T1000 (cell line): ENCODE measurements around the gene LRRC36.

Experiments
- DNase-seq: peaks from one replicate; lab custom pipeline; 2025; ENCODE audit warnings: mixed read lengths; lab: John Stamatoyannopoulos, UW

Gene LRRC36

GRCh38 chr16:67426950-67427349, 100.3 kb downstream of the LRRC36 start:
- DNase-seq: no peak

GRCh38 chr16:67428146-67428731, 101.6 kb downstream of the LRRC36 start:
- DNase-seq: no peak

- no peak for DNase-seq
Observed at GRCh38 chr16:67429053-67429798, 102.6 kb downstream of the LRRC36 start.

- DNase-seq: no peak
Observed at GRCh38 chr16:67429799-67430503, 103.3 kb downstream of the LRRC36 start.

GRCh38 chr16:67430504-67430976, 103.9 kb downstream of the LRRC36 start:
- DNase-seq: no peak

- DNase-seq: peak; percentile 41
Observed at GRCh38 chr16:67430977-67431774, 104.6 kb downstream of the LRRC36 start, which contains the start of gene HSD11B2. HSD11B2 (plus strand) TSS chr16:67431121; CDS start chr16:67431249, 128 bp downstream.

GRCh38 chr16:67431775-67432505, 105.3 kb downstream of the LRRC36 start:
- DNase-seq: no peak

GRCh38 chr16:67432506-67432890, 105.9 kb downstream of the LRRC36 start:
- no peak for DNase-seq

GRCh38 chr16:67433131-67433719, 106.6 kb downstream of the LRRC36 start:
- no peak for DNase-seq
